ENCODE data around the gene KCTD14. TPM values are rescaled to one million over a fixed set of nuclear protein-coding genes. Genes with fewer than 3 reads are reported as not detected.
A peak's percentile ranks its signal among the peaks of the same experiment; 100 is the strongest.

KCTD14 gene
- 1 to 10 TPM in 3 of 4 donors, under 1 TPM in 1; 0.19 to 5.3 (median 3.3) TPM for total RNA-seq

DNA sequence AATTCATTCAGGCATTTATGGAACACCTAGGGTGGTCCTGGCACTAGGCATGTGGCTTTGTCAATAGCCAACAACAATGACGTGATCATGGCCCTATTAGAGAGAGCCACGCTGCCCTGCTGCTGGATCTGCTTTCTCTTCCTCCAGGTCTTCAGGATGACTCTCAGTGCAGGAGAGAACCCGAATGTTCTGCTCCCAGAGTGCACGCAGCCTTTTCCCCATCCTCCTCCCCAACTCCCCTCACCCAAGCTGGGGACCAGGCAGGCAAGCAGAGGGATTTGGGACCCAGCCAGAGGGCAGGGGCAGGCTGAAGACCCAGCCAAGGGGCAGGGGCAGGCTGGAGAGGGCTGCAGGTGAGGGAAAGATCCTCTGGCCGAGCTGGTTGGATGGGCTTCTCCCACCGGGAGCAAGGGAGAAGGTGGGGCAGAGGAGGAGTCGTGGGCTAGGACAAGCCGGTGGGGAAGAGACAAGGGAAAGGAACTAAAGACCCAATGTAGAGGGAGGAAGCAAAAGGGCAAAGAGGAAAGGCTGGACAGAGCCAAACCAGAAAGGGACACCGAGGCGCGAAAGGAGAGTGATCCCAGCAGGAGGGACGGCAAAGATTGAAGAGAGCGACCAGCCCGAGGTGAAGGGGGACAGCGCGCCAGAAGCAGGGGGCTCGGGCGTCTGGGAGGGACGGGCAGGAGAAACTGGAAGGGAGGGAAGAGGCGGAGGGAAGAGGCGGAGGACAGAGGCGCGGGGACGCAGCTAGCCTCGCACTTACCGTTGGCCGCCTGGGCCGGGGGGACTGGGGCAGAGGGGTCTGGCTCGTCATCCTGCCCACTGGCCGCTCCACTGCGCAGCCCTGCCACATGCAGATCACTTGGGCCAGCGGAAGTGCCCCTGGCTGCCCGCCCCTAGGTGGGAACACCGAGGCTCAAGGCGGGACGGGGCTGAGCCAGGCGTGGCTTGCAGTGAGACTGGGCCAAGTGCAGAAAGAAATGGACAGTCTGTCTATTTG lies at the start of gene KCTD14:
KCTD14 (minus strand) TSS at position 880 of the 1,000 bp plus-strand sequence; CDS start at position 853, 27 bp downstream.
- intact Hi-C loops (cut with DNase I; ENCODE audit: low total_unique reads): no loop called here
- TF ChIP-seq POLR2A (IDR thresholded peaks at IDR 0.05) (no peak), CTCF (IDR thresholded peaks at IDR 0.05) (no peak)
- DNase-seq (ENCODE audit: low spot score in 2 of 2): no peak
- 12% methylated on average over 37 of the region's 37 CpGs for WGBS, 2 donors
- H3K4me3 ChIP-seq (ENCODE audit: low read depth, poor library complexity, severe bottlenecking): peak within 1 kb of the TSS; percentile 25

GRCh38 chr11:78072455-78072854 lies 49.4 kb upstream of the KCTD14 start:
- DNase-seq (ENCODE audit: low spot score in 2 of 2): no peak
- H3K4me3 ChIP-seq (ENCODE audit: low read depth, poor library complexity, severe bottlenecking): no peak overlapping the region
- intact Hi-C loops (cut with DNase I; ENCODE audit: low total_unique reads): no loop called here
- no peak for TF ChIP-seq CTCF (IDR thresholded peaks at IDR 0.05)
- TF ChIP-seq POLR2A (IDR thresholded peaks at IDR 0.05): no peak
- WGBS, 2 donors: 91% methylated on average over 4 of the region's 4 CpGs

GRCh38 chr11:78071717-78072116 lies 48.6 kb upstream of the KCTD14 start:
- intact Hi-C loops (cut with DNase I; ENCODE audit: low total_unique reads): no loop called here
- WGBS, 2 donors: 70 to 78% methylated on average over 3 of the region's 3 CpGs
- no peak for TF ChIP-seq POLR2A (IDR thresholded peaks at IDR 0.05)
- TF ChIP-seq CTCF (IDR thresholded peaks at IDR 0.05): no peak
- no peak for DNase-seq (ENCODE audit: low spot score in 2 of 2)
- no peak overlapping the region for H3K4me3 ChIP-seq (ENCODE audit: low read depth, poor library complexity, severe bottlenecking)

DNA sequence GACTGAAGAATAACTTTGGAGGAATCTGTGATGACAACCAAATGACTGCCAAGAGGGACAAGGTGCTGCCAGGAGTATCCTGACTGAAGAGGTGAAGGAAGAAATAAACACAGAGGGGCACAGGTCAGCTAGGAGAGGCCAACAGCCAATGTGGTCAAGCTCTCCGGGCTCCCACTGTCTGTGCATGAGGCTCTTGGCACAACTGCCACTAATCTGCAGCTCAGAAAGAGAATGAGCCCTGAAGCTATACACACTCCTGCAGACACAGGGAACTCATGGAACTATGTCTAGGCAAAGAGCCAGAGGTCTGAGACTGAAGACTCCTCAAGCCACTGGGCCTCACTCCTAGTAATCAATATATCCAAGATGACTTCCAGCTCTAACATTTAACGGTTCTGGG lies 47.5 kb upstream of the KCTD14 start:
- 64 to 77% methylated on average over 2 of the region's 2 CpGs for WGBS, 2 donors
- intact Hi-C loops (cut with DNase I; ENCODE audit: low total_unique reads): no loop called here
- DNase-seq (ENCODE audit: low spot score in 2 of 2): no peak

DNA sequence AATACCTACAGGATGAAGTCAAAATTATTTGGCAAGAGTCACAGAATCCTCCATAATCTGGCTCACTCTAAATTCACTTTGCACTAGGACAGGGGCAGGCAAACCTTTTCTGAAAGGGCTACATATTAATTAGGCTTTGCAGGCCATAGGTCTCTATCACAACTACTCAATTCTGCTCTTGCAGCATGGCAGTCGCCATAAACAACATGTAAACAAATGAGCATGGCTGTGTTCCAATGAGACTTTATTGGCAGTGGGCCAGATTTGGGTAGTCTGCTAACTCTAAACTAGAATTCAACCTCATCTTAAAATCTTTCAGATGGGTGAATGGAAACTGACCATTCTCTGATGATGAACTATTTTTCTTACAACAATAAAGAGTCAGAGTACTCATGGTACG lies 46.4 kb upstream of the KCTD14 start:
- TF ChIP-seq POLR2A (IDR thresholded peaks at IDR 0.05) (no peak), CTCF (IDR thresholded peaks at IDR 0.05) (no peak)
- 38 to 59% methylated on average over 2 of the region's 2 CpGs for WGBS, 2 donors
- no peak overlapping the region for H3K4me3 ChIP-seq (ENCODE audit: low read depth, poor library complexity, severe bottlenecking)
- intact Hi-C loops (cut with DNase I; ENCODE audit: low total_unique reads): no loop called here
- no peak for DNase-seq (ENCODE audit: low spot score in 2 of 2)

More for the DNA sequence above, 47.5 kb upstream of the KCTD14 start:
- no peak overlapping the region for H3K4me3 ChIP-seq (ENCODE audit: low read depth, poor library complexity, severe bottlenecking)
- TF ChIP-seq POLR2A (IDR thresholded peaks at IDR 0.05) (no peak), CTCF (IDR thresholded peaks at IDR 0.05) (no peak)
